Hepatocyte (in vitro differentiated cells): ENCODE measurements around the gene FOXL1. TPM values are rescaled to one million over a fixed set of nuclear protein-coding genes. Genes with fewer than 3 reads are reported as not detected.

Source experiments
- DNase-seq: peaks from one replicate; pipeline ENCODE4 v3.0.0-alpha.2; 2016; ENCODE audit warnings: low spot score
- H2AFZ ChIP-seq: fragments of 200-600 bp; sonication (generic); 2 replicates; pipeline ENCODE4 v1.6.0; 2016; ENCODE audit warnings: antibody characterized with exemption, mild to moderate bottlenecking
- H3K27ac ChIP-seq: fragments of 200-600 bp; sonication (generic); 2 replicates; pipeline ENCODE4 v1.5.1; 2016; ENCODE audit warnings: mild to moderate bottlenecking
- H3K27me3 ChIP-seq: fragments of 200-600 bp; sonication (generic); 2 replicates; pipeline ENCODE4 v1.6.1; 2016
- H3K36me3 ChIP-seq: fragments of 200-600 bp; sonication (generic); replicated peaks from 2 replicates; pipeline ENCODE4 v1.5.1; 2016; ENCODE audit warnings: low read depth; ENCODE audit not compliant: insufficient read depth
- H3K4me1 ChIP-seq: fragments of 200-600 bp; sonication (generic); 2 replicates; pipeline ENCODE4 v1.5.1; 2016; ENCODE audit warnings: mild to moderate bottlenecking, moderate library complexity; ENCODE audit not compliant: insufficient read depth
- H3K4me2 ChIP-seq: fragments of 200-600 bp; sonication (generic); 2 replicates; pipeline ENCODE4 v1.6.0; 2016
- H3K4me3 ChIP-seq: fragments of 200-600 bp; sonication (generic); 2 replicates; pipeline ENCODE4 v1.5.1; 2016; ENCODE audit warnings: mild to moderate bottlenecking
- H3K79me2 ChIP-seq: fragments of 200-600 bp; sonication (generic); 2 replicates; pipeline ENCODE4 v1.6.0; 2017; ENCODE audit warnings: mild to moderate bottlenecking
- H3K9me2 ChIP-seq: fragments of 200-600 bp; sonication (generic); replicated peaks from 2 replicates; pipeline ENCODE4 v1.6.0; 2017; ENCODE audit warnings: mild to moderate bottlenecking; ENCODE audit not compliant: insufficient read depth
- H3K9me3 ChIP-seq: fragments of 200-600 bp; sonication (generic); 2 replicates; pipeline ENCODE4 v1.5.1; 2016; ENCODE audit warnings: low read depth, mild to moderate bottlenecking
- H4K20me1 ChIP-seq: fragments of 200-600 bp; sonication (generic); 2 replicates; pipeline ENCODE4 v1.6.0; 2016; ENCODE audit warnings: mild to moderate bottlenecking; ENCODE audit not compliant: insufficient read depth, poor library complexity, severe bottlenecking
- CTCF ChIP-seq: fragments of 200-600 bp; sonication (generic); IDR thresholded peaks from 2 replicates; pipeline ENCODE4 v1.5.1; 2016; ENCODE audit warnings: antibody characterized with exemption, mild to moderate bottlenecking; ENCODE audit not compliant: poor library complexity
- EZH2 ChIP-seq: fragments of 200-600 bp; sonication (generic); IDR thresholded peaks from 2 replicates; pipeline ENCODE4 v1.6.1; 2016; ENCODE audit warnings: antibody characterized with exemption, mild to moderate bottlenecking, borderline replicate concordance
- EZH2phosphoT487 ChIP-seq: fragments of 200-600 bp; sonication (generic); IDR thresholded peaks from one replicate; pipeline ENCODE4 v1.6.1; 2018; ENCODE audit warnings: antibody characterized with exemption, mild to moderate bottlenecking, low read depth, moderate library complexity; ENCODE audit not compliant: unreplicated experiment, severe bottlenecking
- WGBS: methylation state at CpG from one replicate; pipeline ENCODE4 v1.1.6; 2016; ENCODE audit warnings: low lambda C conversion rate; ENCODE audit errors: missing lambda C conversion rate; 5-methylcytosine and 5-hydroxymethylcytosine counted together
- polyA plus RNA-seq: library from polyadenylated mRNA; unstranded; fragments of >200 nt; fragmentation: Nextera tagmentation; extraction: Ambion mirVana; gene quantifications from 2 replicates; pipeline ENCODE4 v1.2.1, GENCODE V29; 2016
- total RNA-seq: library from RNA; depleted of rRNA; stranded (reverse); fragments of >200 nt; gene quantifications from 2 replicates; pipeline ENCODE4 v1.2.3, GENCODE V29; 2014

FOXL1 gene
- total and polyA plus RNA-seq, 2 experiments from 2014 or later, result 1.3 to 3.1 TPM

DNA sequence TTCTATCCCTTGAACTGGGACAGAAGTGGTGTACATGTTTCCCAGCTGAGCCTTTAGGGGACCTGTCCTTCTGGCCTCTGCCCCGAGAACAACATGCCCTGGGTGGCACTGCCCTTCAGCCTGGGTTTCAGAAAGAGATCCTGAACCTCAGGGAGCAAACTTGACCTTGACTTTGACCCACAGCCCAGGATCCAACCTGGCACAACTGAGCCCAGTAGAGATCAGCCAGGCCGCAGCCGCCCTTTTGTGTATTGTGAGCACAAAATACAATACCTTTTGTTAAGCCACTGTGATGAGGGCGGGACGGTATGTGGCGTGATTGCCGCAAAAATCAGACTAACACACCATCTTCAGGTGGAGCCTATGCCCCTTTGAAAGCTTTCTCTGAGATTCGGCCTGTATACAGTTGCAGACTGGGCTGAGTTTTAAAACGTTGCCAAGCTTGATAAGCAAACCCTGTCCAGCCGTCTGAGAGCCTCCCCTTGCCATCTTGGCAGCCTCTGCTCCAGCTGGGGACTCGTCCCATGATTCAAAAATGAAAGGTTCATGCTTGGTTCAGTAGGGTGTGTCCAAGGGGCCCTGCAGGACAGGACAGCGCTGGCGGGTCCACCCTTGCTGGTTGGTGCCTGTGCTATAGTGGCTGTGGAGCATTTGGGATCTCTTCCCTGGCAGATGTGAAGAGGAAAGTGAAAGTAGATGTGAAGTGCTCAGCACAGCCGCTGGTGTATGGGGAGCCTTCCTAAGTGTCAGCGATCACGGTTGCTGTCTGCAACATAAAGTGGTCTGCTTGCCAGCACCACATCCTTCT lies 40.3 kb downstream of the FOXL1 start:
- TF ChIP-seq CTCF (no peak), EZH2 (no peak), EZH2phosphoT487 (no peak)
- Histone ChIP-seq H3K36me3 (no peaks in the 10 kb centered on the region), H3K9me2 (no peaks in the 10 kb centered on the region), H2AFZ (no peak overlapping the region), H3K27ac (no peak overlapping the region), H3K4me1 (no peaks in the 10 kb centered on the region), H3K27me3 (no peaks in the 10 kb centered on the region), H3K4me3 (no peak overlapping the region), H3K9me3 (no peaks in the 10 kb centered on the region), H3K79me2 (no peaks in the 10 kb centered on the region), H3K4me2 (no peak overlapping the region), H4K20me1 (no peaks in the 10 kb centered on the region)
- DNase-seq, result no peak
- WGBS, result 92% methylated on average over 16 of the region's 16 CpGs

- no peak overlapping the region for H2AFZ ChIP-seq
Measured at GRCh38 chr16:86619239-86619794, 41.0 kb downstream of the FOXL1 start.

DNA sequence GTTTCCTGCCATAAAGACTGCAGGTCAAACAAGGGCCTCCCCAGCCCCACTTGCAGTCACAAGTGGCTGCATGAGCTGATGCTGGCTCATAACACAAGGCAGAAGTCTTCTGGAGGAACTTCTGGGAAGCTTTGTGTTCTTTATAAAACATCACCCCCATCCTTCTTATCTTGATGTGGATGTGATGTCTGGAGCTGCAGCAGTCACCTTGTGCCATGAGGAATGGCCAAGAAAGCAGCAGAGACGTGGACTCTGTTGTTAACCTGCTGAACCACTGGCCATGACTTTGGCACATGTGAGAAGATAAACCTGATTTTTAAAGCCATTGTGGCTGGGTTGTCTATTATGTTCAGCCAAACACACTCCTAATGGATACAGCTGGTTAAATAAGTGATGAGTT lies 41.8 kb downstream of the FOXL1 start:
- Histone ChIP-seq H3K4me2 (no peak overlapping the region), H3K36me3 (no peaks in the 10 kb centered on the region), H2AFZ (no peak overlapping the region), H3K27me3 (no peaks in the 10 kb centered on the region), H3K4me3 (no peak overlapping the region), H3K4me1 (no peaks in the 10 kb centered on the region), H4K20me1 (no peaks in the 10 kb centered on the region), H3K27ac (no peak overlapping the region), H3K9me2 (no peaks in the 10 kb centered on the region), H3K9me3 (no peaks in the 10 kb centered on the region), H3K79me2 (no peaks in the 10 kb centered on the region)
- no peak for DNase-seq
- no peak for TF ChIP-seq EZH2phosphoT487
- no peak for TF ChIP-seq CTCF
- no peak for TF ChIP-seq EZH2
- 92% methylated on average over 1 of the region's 1 CpG for WGBS

More at GRCh38 chr16:86619239-86619794, 41.0 kb downstream of the FOXL1 start:
- H3K9me2 ChIP-seq, result no peaks in the 10 kb centered on the region
- H3K4me2 ChIP-seq, result no peak overlapping the region
- no peaks in the 10 kb centered on the region for H4K20me1 ChIP-seq
- H3K9me3 ChIP-seq, result no peaks in the 10 kb centered on the region
- WGBS, result 91% methylated on average over 23 of the region's 23 CpGs
- no peak overlapping the region for H3K4me3 ChIP-seq
- DNase-seq, result no peak
- no peaks in the 10 kb centered on the region for H3K27me3 ChIP-seq
- H3K27ac ChIP-seq, result no peak overlapping the region
- TF ChIP-seq EZH2 (no peak), CTCF (no peak), EZH2phosphoT487 (no peak)
- no peaks in the 10 kb centered on the region for H3K36me3 ChIP-seq
- no peaks in the 10 kb centered on the region for H3K79me2 ChIP-seq
- no peaks in the 10 kb centered on the region for H3K4me1 ChIP-seq
